Ascending aorta (tissue), 2 donors: Measurements from ENCODE around the gene TPK1. TPM values are rescaled to one million over a fixed set of nuclear protein-coding genes. Genes with fewer than 3 reads are reported as not detected.

Experiments
- DNase-seq, 2 donors: peaks; one replicate each; pipeline ENCODE4 v3.0.0-alpha.2; 2019; ENCODE audit warnings: low spot score in 2 of 2
- H3K27ac ChIP-seq, 2 donors: fragments of 200-600 bp; sonication (generic); one replicate each; pipeline ENCODE4 v1.5.1; 2016 to 2017; ENCODE audit warnings: mild to moderate bottlenecking in 1 of 2
- H3K27me3 ChIP-seq: fragments of 200-600 bp; sonication (generic); one replicate; pipeline ENCODE4 v1.5.1; 2017
- H3K36me3 ChIP-seq, 2 donors: fragments of 200-600 bp; sonication (generic); one replicate each; pipeline ENCODE4 v1.5.1; 2016
- H3K4me1 ChIP-seq, 2 donors: fragments of 200-600 bp; sonication (generic); one replicate each; pipeline ENCODE4 v1.5.1; 2016 to 2017; ENCODE audit warnings: mild to moderate bottlenecking in 1 of 2
- H3K4me3 ChIP-seq, 2 donors: fragments of 200-600 bp; sonication (generic); one replicate each; pipeline ENCODE4 v1.5.1; 2016 to 2017; ENCODE audit warnings: mild to moderate bottlenecking in 1 of 2
- H3K9me3 ChIP-seq, 2 donors: fragments of 200-600 bp; sonication (generic); one replicate each; pipeline ENCODE4 v1.5.1; 2016
- CTCF ChIP-seq, 3 experiments: fragments of 200-600 bp in 2 of 3; fragments of 450-650 bp in 1 of 3; sonication (generic) in 2 of 3; IDR thresholded peaks; one replicate each; pipeline ENCODE4 v1.5.1; 2016 to 2019; ENCODE audit warnings: antibody characterized with exemption in 3 of 3, mild to moderate bottlenecking in 1 of 3, moderate library complexity in 1 of 3
- intact Hi-C: fragments of 100-400 bp; cut with DNase I; formaldehyde crosslinking; loops from one replicate; pipeline ENCODE4 v1.15.1; 2023
- total RNA-seq: library from RNA; depleted of rRNA; stranded (reverse); fragments of >200 nt; gene quantifications from one replicate; pipeline ENCODE4 v1.1.0, GENCODE V29; 2016

TPK1 gene
- total RNA-seq, 1 donor from 2014 or later = 3.7 TPM

- Histone ChIP-seq H3K27ac (no peak overlapping the region), H3K4me1 (no peaks in the 10 kb centered on the region), H3K27me3 (no peaks in the 10 kb centered on the region), H3K4me3 (no peak overlapping the region), H3K9me3 (no peaks in the 10 kb centered on the region), H3K36me3 (no peaks in the 10 kb centered on the region)
- intact Hi-C loops = no loop called here
- DNase-seq = no peak
- no peak for TF ChIP-seq CTCF (IDR thresholded peaks at IDR 0.05)
Observed at GRCh38 chr7:144709066-144709465, 126.8 kb downstream of the TPK1 start.

- no peak overlapping the region for H3K4me3 ChIP-seq
- H3K4me1 ChIP-seq = no peaks in the 10 kb centered on the region
- H3K27ac ChIP-seq = no peak overlapping the region
- DNase-seq = no peak
- H3K9me3 ChIP-seq = no peaks in the 10 kb centered on the region
- no peaks in the 10 kb centered on the region for H3K36me3 ChIP-seq
- intact Hi-C loops = no loop called here
- TF ChIP-seq CTCF (IDR thresholded peaks at IDR 0.05) = no peak
- no peaks in the 10 kb centered on the region for H3K27me3 ChIP-seq
Observed at GRCh38 chr7:144691240-144691639, 144.6 kb downstream of the TPK1 start.

- no peak overlapping the region for H3K4me3 ChIP-seq
- no peak for DNase-seq
- intact Hi-C loops = no loop called here
- H3K27ac ChIP-seq = no peak overlapping the region
- no peak for TF ChIP-seq CTCF (IDR thresholded peaks at IDR 0.05)
- H3K27me3 ChIP-seq = no peaks in the 10 kb centered on the region
- no peaks in the 10 kb centered on the region for H3K9me3 ChIP-seq
- H3K36me3 ChIP-seq = no peaks in the 10 kb centered on the region
- no peaks in the 10 kb centered on the region for H3K4me1 ChIP-seq
Observed at GRCh38 chr7:144682581-144683280, 153.1 kb downstream of the TPK1 start.

- intact Hi-C loops = no loop called here
- TF ChIP-seq CTCF (IDR thresholded peaks at IDR 0.05) = no peak
- Histone ChIP-seq H3K27me3 (no peaks in the 10 kb centered on the region), H3K36me3 (no peaks in the 10 kb centered on the region), H3K9me3 (no peaks in the 10 kb centered on the region), H3K4me1 (no peaks in the 10 kb centered on the region), H3K27ac (no peak overlapping the region), H3K4me3 (no peak overlapping the region)
- no peak for DNase-seq
Observed at GRCh38 chr7:144676492-144676891, 159.4 kb downstream of the TPK1 start.

GRCh38 chr7:144674550-144674949 is 161.3 kb downstream of the TPK1 start:
- no peak for TF ChIP-seq CTCF (IDR thresholded peaks at IDR 0.05)
- Histone ChIP-seq H3K9me3 (no peaks in the 10 kb centered on the region), H3K36me3 (no peaks in the 10 kb centered on the region), H3K27me3 (no peaks in the 10 kb centered on the region), H3K4me1 (no peaks in the 10 kb centered on the region), H3K27ac (no peak overlapping the region), H3K4me3 (no peak overlapping the region)
- DNase-seq = no peak
- intact Hi-C loops = loop anchor here (5.0 kb wide), 1 partner anchor 113 kb away; no protein-coding TSS in a partner anchor
